Activated T-cell treated with anti-CD3 and anti-CD28 coated beads, Interleukin-2, amount 50 U/mL, for 24 hours (primary cell): Measurements from ENCODE around the gene HEPN1.

Experiments used
- DNase-seq: peaks from one replicate; pipeline ENCODE4 v3.0.0-alpha.2; 2020
- H3K27ac Mint-ChIP-seq: 2 replicates; pipeline ENCODE4 v1.8.0; 2020; ENCODE audit warnings: mild to moderate bottlenecking, mixed read lengths
- H3K27me3 Mint-ChIP-seq: 2 replicates; pipeline ENCODE4 v1.8.0; 2020; ENCODE audit warnings: mixed read lengths
- H3K36me3 Mint-ChIP-seq: 2 replicates; pipeline ENCODE4 v1.8.0; 2020; ENCODE audit warnings: low read depth, mixed read lengths
- H3K4me1 Mint-ChIP-seq: 2 replicates; pipeline ENCODE4 v1.8.0; 2020; ENCODE audit warnings: low read depth, mixed read lengths
- H3K4me3 Mint-ChIP-seq: 2 replicates; pipeline ENCODE4 v1.8.0; 2020; ENCODE audit warnings: mild to moderate bottlenecking, moderate library complexity, mixed read lengths
- H3K9me3 Mint-ChIP-seq: 2 replicates; pipeline ENCODE4 v1.8.0; 2020; ENCODE audit warnings: mixed read lengths

HEPN1 gene

DNA sequence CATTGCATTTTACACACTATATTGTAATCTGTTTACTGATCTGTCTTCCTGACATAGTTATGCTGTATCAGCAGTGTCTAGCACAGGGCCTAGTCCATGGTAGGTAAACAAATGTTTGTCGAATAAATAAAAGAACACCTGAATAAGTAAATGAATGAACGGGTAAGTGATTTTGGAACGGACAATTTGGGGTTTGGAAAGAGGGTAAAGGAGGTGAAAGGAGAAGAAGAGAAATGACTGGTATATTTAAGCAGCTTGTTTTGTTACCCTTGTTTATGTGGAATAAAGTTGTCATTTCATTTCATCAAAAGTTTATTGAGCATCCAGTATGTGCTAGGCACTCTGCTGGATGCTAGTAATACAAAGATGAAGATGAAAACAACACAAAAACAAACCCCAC lies at the start of gene HEPN1:
Gene HEPN1 (plus strand): TSS at position 301 of the 400 bp plus-strand sequence.
- no peak within 1 kb of the TSS for H3K4me3 Mint-ChIP-seq
- H3K36me3 Mint-ChIP-seq = no peaks in the 10 kb centered on the region
- H3K4me1 Mint-ChIP-seq = peaks cover 16% of the 10 kb centered on the region
- no peak for DNase-seq
- H3K27me3 Mint-ChIP-seq = no peaks in the 10 kb centered on the region
- H3K27ac Mint-ChIP-seq = no peak within 1 kb of the TSS
- no peaks in the 10 kb centered on the region for H3K9me3 Mint-ChIP-seq

DNA sequence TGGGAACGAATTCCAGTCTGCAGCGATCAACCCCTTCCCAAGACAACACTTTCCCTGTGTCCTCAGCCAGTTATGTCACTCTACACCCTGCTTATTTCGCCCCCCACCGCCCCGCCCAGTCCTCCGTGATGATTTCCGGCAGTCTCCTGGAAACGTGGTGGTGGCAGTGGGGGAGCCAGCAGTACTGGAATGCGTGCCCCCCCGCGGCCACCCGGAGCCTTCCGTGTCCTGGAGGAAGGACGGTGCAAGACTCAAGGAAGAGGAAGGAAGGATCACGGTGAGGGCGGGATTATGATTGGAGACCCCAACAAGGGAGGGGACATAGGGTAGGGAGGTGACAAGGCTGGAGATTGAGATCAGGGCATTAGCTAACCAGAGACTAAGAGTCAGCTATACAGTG lies 49.7 kb upstream of the HEPN1 start:
- Mint-ChIP-seq H3K4me1 (peaks cover 38% of the 10 kb centered on the region), H3K9me3 (no peaks in the 10 kb centered on the region), H3K27me3 (peaks cover 99% of the 10 kb centered on the region), H3K36me3 (no peaks in the 10 kb centered on the region), H3K4me3 (peak overlapping the region; percentile 39), H3K27ac (no peak overlapping the region)
- DNase-seq = no peak

DNA sequence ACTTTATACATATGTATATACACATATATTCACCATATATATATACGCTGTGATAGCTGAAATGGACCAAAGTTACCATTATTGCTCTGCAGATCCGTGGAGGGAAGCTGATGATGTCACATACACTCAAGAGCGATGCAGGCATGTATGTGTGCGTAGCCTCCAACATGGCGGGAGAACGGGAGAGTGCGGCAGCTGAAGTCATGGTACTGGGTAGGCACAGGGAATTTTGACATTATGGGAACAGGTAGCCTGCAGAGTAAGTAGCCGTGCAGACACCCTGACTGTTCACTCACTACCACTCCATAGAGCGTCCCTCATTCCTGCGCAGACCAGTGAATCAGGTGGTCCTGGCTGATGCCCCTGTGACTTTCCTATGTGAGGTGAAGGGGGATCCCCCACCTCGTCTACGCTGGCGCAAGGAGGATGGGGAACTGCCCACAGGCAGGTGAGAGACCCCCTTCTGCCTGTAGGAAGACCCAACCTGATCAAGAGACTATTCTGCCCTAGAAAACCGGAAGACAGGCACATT lies 49.1 kb upstream of the HEPN1 start:
- DNase-seq = no peak
- H3K27me3 Mint-ChIP-seq = peaks cover 99% of the 10 kb centered on the region
- H3K4me3 Mint-ChIP-seq = no peak overlapping the region
- no peak overlapping the region for H3K27ac Mint-ChIP-seq
- no peaks in the 10 kb centered on the region for H3K36me3 Mint-ChIP-seq
- peaks cover 35% of the 10 kb centered on the region for H3K4me1 Mint-ChIP-seq
- H3K9me3 Mint-ChIP-seq = no peaks in the 10 kb centered on the region

DNA sequence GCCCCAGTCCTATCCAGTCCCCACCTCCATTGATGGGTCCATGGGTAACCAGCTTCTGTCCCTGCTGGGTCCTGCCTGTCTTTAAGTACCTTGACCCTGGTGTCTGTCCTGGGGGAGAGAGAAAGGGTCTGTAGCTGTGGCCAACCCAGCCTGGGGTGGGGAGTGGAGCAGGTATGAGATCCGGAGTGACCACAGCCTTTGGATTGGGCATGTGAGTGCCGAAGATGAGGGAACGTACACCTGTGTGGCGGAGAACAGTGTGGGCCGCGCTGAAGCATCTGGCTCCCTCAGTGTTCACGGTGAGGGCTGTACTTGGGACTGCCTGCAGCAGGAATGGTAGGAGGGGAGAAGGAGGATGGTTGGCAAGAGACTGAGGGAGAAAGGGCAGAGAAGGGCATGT lies 48.6 kb upstream of the HEPN1 start:
- Mint-ChIP-seq H3K4me3 (no peak overlapping the region), H3K36me3 (no peaks in the 10 kb centered on the region), H3K27ac (no peak overlapping the region), H3K4me1 (peaks cover 33% of the 10 kb centered on the region), H3K9me3 (no peaks in the 10 kb centered on the region), H3K27me3 (peaks cover 98% of the 10 kb centered on the region)
- DNase-seq = no peak

DNA sequence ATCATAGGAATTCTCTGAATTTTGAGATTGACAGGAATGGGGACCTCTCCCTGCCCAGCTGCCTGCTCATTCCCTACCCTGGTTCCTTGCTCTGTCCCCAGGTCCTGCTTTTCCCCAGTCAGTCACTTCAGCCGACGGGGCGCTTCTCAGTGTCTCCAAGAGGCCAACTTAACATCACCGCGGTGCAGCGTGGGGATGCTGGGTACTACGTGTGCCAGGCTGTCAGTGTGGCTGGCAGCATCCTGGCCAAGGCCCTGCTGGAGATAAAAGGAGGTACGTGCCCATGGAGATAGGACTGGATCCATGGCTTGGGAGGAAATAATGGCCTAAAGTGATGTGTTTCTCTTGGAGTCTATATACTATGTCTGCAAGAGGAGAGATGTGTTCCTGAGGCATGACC lies 46.8 kb upstream of the HEPN1 start:
- Mint-ChIP-seq H3K9me3 (no peaks in the 10 kb centered on the region), H3K27me3 (peaks cover 86% of the 10 kb centered on the region), H3K27ac (no peak overlapping the region), H3K4me3 (no peak overlapping the region), H3K4me1 (peaks cover 34% of the 10 kb centered on the region), H3K36me3 (no peaks in the 10 kb centered on the region)
- no peak for DNase-seq

DNA sequence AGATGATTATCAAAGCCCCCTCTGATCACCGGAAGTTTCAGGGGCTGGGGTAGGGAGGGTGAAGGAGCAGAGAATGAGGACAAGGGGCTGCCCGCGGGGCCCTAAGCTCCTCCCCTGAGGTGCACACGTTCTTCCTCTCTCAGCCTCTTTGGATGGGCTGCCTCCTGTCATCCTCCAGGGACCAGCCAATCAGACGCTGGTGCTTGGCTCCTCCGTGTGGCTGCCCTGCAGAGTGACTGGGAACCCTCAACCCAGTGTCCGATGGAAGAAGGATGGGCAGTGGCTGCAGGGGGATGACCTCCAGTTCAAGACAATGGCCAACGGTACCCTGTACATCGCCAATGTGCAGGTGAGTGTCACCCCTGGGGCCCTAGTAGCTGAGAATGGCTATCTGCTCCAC lies 46.3 kb upstream of the HEPN1 start:
- H3K4me1 Mint-ChIP-seq = peaks cover 36% of the 10 kb centered on the region
- H3K4me3 Mint-ChIP-seq = no peak overlapping the region
- no peaks in the 10 kb centered on the region for H3K36me3 Mint-ChIP-seq
- H3K27me3 Mint-ChIP-seq = peaks cover 81% of the 10 kb centered on the region
- H3K9me3 Mint-ChIP-seq = no peaks in the 10 kb centered on the region
- no peak for DNase-seq
- H3K27ac Mint-ChIP-seq = no peak overlapping the region

DNA sequence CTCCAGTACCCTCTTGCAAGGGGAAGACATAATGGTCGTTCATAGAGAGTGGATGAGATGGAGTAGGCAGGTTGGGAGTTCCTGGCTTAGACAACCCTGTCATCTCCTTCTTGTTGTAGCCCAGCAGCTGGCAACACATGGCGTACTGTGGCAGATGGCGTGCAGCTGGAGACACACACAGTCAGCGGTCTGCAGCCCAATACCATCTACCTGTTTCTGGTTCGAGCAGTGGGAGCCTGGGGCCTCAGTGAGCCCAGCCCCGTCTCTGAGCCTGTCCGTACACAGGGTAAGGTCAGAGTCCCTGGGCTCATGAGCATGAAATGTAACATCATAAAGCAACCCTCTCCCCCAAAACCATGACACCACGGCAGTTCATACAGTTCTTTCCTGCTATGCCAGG lies 45.1 kb upstream of the HEPN1 start:
- Mint-ChIP-seq H3K27ac (no peak overlapping the region), H3K4me3 (no peak overlapping the region), H3K36me3 (no peaks in the 10 kb centered on the region), H3K27me3 (peaks cover 69% of the 10 kb centered on the region), H3K9me3 (no peaks in the 10 kb centered on the region), H3K4me1 (peaks cover 27% of the 10 kb centered on the region)
- no peak for DNase-seq

DNA sequence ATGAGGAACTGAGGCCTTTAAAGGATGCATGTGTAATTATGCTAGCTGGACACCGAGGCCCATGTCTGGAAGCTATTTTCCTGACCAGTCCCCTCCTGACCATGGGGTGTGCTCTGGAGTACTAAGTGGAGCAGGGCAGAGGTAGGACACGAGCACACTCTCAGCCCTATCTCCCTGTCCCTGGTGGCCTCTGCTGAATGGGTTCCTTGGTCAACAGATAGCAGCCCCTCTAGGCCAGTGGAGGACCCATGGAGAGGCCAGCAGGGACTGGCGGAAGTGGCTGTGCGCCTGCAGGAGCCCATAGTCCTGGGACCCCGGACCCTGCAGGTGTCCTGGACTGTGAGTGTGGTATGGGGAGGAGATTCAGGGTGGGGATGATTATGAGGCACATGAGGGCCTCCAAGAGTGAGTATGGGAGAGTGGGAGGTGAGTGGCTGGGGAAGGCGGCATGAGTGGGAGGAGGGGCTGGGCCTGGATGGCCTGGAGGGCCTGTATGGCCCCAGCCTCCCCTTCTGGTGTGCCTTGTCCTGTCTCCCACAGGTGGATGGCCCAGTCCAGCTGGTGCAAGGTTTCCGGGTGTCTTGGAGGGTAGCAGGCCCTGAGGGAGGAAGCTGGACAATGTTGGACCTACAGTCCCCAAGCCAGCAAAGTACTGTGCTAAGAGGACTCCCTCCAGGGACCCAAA lies 44.3 kb upstream of the HEPN1 start:
- Mint-ChIP-seq H3K4me3 (no peak overlapping the region), H3K27ac (no peak overlapping the region), H3K9me3 (no peaks in the 10 kb centered on the region), H3K4me1 (peaks cover 22% of the 10 kb centered on the region), H3K27me3 (peaks cover 61% of the 10 kb centered on the region), H3K36me3 (no peaks in the 10 kb centered on the region)
- DNase-seq = no peak

DNA sequence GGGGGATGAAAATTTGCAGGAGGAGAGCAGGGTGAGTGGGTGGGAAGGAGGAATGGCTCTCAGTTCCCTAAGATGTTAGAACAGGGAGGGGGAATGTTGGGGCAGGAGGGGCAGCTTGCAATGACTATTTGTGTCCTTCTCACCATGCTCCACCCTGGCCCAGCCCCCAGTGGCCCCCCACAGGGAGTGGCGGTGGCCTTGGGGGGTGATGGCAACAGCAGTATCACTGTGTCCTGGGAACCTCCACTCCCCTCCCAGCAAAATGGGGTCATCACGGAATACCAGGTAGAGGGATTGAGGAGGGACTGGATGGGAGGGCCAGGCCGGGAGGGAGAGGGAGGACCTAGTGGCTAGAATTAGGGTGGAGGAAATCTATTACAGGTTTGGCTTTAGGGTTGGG lies 43.6 kb upstream of the HEPN1 start:
- H3K9me3 Mint-ChIP-seq = no peaks in the 10 kb centered on the region
- peak overlapping the region; percentile 27 for H3K4me3 Mint-ChIP-seq
- peaks cover 54% of the 10 kb centered on the region for H3K27me3 Mint-ChIP-seq
- no peak overlapping the region for H3K27ac Mint-ChIP-seq
- H3K36me3 Mint-ChIP-seq = no peaks in the 10 kb centered on the region
- no peak for DNase-seq
- H3K4me1 Mint-ChIP-seq = peaks cover 25% of the 10 kb centered on the region

DNA sequence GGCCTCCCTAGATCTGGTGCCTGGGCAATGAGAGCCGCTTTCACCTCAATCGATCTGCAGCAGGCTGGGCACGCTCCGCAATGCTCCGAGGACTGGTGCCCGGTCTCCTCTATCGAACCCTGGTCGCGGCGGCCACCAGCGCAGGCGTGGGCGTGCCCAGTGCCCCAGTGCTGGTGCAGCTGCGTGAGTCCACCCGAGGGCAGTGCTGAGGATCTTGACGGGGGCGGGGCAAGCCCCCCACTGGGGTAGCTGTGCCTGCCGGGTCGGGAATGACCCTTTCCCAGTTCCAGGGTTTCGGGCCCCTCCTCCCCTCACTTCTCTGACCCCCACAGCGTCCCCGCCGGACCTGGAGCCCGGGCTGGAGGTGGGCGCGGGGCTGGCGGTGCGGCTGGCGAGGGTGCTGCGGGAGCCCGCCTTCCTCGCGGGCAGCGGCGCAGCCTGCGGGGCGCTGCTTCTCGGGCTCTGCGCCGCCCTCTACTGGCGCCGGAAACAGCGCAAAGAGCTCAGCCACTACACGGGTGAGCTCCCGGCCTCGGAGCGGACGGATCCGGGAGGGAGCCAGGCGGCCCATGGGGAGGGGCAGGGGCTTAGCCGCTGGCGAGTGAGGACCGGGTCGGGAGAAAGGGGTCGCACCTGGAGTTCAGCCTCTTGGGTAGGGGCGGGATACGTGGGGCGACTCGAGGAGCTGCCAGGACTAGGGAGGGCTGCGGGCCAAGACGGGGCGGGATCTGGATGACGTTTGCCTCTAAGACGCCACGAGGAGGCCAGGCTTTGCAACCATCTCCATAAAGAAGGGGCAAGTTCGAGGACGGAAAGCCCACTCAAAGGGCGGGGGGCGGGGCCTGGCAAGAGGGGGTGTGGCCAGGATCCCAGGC lies 42.9 kb upstream of the HEPN1 start:
- DNase-seq = peak; percentile 91
- Mint-ChIP-seq H3K9me3 (no peaks in the 10 kb centered on the region), H3K4me1 (peaks cover 25% of the 10 kb centered on the region), H3K27me3 (peaks cover 47% of the 10 kb centered on the region), H3K36me3 (no peaks in the 10 kb centered on the region), H3K27ac (peak overlapping the region; percentile 84), H3K4me3 (peak overlapping the region; percentile 77)

DNA sequence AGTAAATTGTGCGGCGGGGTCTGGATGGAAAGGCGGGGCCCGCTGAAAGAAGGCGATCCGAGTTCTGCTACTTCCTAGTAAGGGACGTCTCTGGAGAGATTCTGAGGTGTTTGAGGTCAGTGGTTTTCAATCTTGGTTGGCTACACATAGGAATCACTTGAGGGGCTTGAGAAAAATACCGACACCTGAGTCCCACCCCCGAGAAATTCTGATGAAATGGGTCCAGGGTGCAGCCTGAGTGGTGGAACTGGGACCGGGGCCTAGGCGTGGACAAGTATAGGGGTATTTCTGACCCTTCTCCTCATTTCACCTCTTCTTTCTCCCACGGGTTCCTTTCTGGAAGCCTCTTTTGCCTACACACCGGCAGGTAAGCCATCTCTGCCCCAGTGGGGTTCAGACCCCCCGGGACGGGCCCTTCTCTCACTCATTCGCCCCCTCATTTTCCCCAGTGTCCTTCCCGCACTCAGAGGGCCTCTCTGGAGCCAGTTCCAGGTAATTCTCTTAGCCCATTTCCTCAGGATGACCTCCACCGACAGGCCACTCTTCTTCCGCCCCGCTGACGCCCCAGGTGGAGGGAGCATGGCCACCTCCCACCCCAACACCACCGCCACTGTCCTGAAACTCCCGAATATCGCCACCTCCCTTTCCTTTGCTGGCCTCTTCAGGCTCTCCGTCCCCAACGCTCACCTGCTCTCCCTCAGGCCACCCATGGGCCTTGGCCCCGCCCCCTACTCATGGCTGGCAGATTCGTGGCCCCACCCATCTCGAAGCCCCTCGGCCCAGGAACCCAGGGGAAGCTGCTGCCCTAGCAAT lies 42.0 kb upstream of the HEPN1 start:
- H3K9me3 Mint-ChIP-seq = no peaks in the 10 kb centered on the region
- H3K27ac Mint-ChIP-seq = peak overlapping the region; percentile 84
- peaks cover 25% of the 10 kb centered on the region for H3K4me1 Mint-ChIP-seq
- no peak for DNase-seq
- H3K36me3 Mint-ChIP-seq = no peaks in the 10 kb centered on the region
- H3K27me3 Mint-ChIP-seq = peaks cover 38% of the 10 kb centered on the region
- peak overlapping the region; percentile 77 for H3K4me3 Mint-ChIP-seq

DNA sequence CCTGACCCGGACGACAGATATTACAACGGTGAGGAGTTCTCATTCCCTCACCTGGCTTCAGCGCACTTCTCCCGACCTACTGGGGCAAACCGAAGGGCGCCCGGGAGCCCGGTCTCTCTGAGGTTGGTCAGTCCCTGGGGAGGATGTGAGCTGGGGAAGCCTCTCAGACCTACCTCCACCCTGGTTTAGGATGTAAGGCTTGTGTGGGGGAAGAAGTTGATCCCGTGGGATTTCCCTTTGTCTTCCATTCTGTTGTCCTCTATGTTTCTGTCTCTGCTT lies 41.5 kb upstream of the HEPN1 start:
- no peak for DNase-seq
- Mint-ChIP-seq H3K36me3 (no peaks in the 10 kb centered on the region), H3K27ac (peak overlapping the region; percentile 40), H3K4me3 (peak overlapping the region; percentile 77), H3K9me3 (no peaks in the 10 kb centered on the region), H3K4me1 (peaks cover 25% of the 10 kb centered on the region), H3K27me3 (peaks cover 33% of the 10 kb centered on the region)

DNA sequence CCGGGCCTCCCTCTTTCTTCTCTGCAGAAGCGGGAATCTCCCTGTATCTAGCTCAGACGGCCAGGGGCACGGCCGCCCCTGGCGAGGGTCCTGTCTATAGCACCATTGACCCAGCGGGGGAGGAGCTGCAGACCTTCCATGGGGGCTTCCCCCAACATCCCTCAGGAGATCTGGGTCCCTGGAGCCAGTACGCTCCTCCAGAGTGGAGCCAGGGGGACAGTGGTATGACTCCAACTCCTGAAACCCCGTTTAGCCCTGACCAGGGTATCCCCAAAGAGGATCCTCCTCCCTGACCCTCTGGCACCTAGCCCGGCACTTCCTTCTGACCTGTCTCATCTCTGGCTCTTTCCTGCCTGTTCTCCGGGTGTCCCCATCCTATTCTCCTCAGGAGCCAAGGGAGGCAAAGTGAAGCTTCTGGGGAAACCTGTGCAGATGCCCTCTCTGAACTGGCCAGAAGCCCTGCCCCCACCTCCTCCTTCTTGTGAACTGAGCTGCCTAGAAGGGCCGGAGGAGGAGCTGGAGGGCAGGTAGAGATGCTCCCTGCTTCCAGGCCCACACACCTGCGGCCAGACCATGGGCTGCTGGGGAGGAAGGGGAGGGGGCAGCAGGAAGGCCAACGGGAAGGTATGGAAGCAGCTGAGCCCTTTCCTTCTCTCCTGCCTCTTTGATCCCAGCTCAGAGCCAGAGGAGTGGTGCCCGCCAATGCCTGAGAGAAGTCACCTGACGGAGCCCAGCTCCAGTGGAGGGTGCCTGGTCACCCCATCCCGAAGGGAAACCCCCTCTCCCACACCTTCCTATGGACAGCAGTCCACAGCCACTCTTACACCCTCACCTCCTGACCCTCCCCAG lies 40.9 kb upstream of the HEPN1 start:
- Mint-ChIP-seq H3K27ac (peak overlapping the region; percentile 40), H3K9me3 (no peaks in the 10 kb centered on the region), H3K4me1 (peaks cover 25% of the 10 kb centered on the region), H3K4me3 (peak overlapping the region; percentile 77), H3K27me3 (peaks cover 27% of the 10 kb centered on the region), H3K36me3 (no peaks in the 10 kb centered on the region)
- DNase-seq = no peak
